GM18511 (cell line): ENCODE results near the gene ANKK1.

Experiments used
- ATAC-seq: cut with Tn5 transposase; IDR thresholded peaks from one replicate; pipeline ENCODE4 v1.9.1; 2021; ENCODE audit warnings: mild to moderate bottlenecking, moderate library complexity; ENCODE audit not compliant: unreplicated experiment

Gene ANKK1

DNA sequence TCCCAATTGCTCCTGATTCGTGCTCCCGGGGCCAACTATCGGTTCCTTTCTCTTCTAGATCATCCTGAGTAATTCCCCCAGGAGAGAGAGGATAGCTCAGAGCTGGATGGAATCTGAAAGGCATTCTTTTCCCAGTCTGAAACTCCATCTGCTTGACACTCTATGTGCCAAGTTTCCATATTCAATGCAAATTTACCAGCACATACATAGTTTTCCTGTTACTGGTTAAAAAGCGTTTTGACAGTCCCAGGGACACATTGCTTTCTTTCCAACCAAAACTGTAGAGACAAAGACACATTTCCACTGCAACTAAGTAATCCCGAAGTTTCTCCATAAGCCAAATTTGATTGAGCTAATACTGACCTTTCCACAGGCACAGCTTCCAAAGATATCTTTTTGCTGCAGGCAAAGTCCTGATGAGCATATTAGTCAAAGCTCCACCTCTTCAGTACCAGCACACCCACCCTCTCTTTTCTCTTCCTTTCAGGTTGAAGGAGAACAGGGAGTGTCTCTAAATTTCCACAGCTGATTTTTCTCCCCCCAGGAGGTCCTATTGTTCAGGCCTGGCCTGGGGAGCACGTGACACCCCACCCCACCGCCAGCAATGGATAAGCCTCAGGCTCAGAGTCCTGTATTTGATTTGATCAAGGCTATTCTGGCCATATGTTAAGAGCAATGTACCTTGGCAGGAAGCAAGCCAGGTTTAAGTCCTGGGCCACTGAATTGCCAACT is 9.7 kb upstream of the ANKK1 start:
- no peak for ATAC-seq

- ATAC-seq: no peak
Observed at GRCh38 chr11:113378692-113379091, 8.9 kb upstream of the ANKK1 start.

GRCh38 chr11:113382121-113382520 is 5.5 kb upstream of the ANKK1 start:
- no peak for ATAC-seq

GRCh38 chr11:113384551-113384950 is 3.0 kb upstream of the ANKK1 start:
- no peak for ATAC-seq

DNA sequence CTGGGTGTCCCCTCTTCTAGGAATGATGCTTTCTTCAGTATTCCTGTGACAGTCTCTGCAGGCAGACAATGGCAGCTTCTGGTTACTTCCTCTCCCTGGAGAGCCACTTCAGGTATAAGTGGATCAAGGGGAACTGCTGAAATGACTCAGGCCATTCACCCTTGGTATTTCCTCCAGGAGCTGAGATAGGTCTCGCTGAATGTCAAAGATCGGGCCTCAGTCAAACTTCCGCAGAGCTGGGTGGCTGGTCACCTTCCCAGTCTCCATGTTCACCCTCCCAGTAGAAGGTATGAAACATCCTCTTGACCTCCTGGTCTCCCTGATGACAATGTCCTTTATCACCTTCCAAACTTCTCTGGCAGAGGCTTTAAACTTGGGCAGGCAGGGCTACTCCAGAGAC is 1.8 kb upstream of the ANKK1 start:
- no peak for ATAC-seq

- ATAC-seq: no peak
Observed at GRCh38 chr11:113386866-113387265, 713 bp upstream of the ANKK1 start.

DNA sequence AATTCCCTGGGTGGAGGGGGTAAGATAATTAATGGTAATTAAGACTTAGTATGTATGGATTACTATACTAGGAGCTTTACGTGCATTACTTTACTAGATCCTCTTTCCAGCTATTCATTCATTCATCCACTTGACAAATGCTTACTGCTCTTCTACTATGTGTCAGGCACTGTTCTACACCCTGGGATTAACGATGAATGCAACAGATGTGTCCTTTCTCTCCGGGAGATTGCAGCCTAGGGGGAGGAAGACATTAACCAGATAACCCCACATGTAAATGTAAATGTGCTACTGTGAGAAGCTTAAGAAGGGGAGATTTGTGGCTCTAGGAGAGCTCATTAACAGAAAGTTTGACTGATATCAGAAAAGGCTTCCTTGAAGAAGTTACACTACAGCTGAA is 1.7 kb downstream of the ANKK1 start:
- ATAC-seq: no peak

DNA sequence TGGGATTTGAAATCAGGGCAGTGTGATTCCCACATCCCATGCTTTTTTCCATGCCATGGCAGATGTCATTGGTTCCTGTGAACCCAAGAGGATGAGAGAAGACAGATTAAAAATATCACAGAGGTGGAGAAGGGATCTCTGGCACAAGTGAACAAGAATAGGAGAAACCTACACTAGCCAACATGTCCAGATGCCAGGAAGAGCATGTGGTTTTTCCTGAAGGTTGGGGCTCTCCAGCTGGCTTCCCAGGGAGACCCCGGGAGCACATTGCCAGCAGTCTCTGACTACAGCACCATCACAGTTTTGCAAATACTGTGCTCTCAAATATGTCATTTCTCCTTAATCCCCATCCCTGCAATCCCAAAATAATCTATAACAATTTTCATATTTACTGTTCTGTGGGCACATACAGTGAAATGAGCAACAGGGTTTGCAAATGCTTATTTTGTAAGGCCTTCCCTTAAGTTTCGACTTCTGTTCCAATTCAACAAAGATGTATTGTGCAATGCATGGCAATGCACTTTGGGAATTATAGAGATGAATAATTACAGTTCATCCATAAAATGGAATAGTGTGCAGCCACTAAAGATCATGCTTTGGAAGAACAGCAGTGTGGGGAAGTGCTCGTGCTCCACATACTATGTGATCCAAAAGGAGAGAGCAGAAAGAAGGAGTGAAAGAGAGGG is 4.8 kb downstream of the ANKK1 start:
- ATAC-seq: no peak

GRCh38 chr11:113393501-113393985 is 6.0 kb downstream of the ANKK1 start:
- no peak for ATAC-seq

DNA sequence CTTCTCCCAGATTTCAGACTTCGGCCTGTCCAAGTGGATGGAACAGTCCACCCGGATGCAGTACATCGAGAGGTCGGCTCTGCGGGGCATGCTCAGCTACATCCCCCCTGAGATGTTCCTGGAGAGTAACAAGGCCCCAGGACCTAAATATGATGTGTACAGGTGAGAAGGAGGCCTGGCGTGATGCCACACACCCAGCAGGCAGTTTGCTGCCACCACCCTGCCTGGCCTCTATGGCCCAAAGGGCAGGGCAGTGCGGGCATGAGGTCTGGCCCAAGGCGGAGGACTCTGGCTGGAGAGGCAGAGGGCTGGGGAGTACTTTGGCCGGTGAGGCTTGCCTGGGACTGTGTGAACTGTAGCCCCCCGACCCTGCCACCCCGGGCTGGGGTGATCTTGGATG is 7.3 kb downstream of the ANKK1 start:
- no peak for ATAC-seq

DNA sequence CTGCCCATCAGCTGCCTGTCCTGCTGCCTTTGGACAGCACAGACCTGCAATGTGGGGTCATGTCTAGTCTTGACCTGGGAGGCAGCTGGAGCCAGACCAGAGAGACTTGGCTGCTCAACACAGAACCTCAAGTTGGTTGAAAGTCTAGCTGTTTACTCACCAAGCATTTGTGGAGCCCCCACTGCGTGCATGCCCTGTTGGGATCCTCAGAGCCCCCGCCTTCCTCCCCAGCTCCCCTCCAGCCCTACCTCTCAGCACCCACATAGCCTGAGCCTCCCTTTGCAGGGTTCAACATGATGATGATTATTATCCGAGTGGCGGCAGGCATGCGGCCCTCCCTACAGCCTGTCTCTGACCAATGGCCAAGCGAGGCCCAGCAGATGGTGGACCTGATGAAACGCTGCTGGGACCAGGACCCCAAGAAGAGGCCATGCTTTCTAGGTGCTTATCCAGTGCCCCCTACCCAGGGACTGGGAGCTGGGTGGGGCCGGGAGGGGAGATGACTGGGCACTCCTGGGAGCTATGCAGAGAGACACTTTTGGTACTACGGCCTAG is 8.3 kb downstream of the ANKK1 start:
- ATAC-seq: no peak

- ATAC-seq: no peak
Observed at GRCh38 chr11:113396690-113397089, 9.1 kb downstream of the ANKK1 start.

DNA sequence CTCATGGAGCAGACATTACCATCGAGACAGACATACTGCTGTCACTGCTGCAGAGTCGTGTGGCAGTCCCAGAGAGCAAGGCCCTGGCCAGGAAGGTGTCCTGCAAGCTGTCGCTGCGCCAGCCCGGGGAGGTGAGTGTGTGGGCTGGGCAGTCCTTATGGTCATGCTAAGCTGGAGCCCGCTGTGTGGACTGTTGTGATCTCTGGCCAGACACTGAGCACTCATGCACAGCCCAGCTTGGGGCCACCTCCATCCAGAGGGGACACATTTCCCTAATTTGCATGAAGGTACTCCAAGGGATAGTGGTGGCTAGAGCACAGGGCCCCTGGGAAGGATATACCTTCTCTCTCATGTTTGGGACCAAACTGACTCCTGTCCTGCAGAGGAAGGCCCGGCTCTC is 9.6 kb downstream of the ANKK1 start:
- ATAC-seq: no peak

DNA sequence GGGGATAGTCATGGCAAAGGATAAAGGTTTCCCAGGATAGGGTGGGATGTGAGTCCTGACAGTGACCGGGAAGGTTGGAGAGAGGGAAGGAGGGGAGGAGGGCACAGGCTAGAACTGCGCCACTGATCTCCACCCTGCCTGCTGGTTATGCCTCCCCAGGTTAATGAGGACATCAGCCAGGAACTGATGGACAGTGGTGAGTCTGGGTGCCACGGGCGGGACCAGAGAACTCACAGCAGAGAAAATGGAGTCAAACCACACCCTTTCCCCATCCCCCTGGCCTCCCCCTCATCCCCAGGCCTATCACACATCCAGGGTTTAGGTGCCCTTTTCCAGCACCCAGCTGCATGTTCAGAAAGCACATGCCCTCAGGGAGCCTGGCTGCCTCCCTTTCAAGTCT is 10.2 kb downstream of the ANKK1 start:
- no peak for ATAC-seq

- ATAC-seq: no peak
Observed at GRCh38 chr11:113398669-113399430, 11.3 kb downstream of the ANKK1 start.

DNA sequence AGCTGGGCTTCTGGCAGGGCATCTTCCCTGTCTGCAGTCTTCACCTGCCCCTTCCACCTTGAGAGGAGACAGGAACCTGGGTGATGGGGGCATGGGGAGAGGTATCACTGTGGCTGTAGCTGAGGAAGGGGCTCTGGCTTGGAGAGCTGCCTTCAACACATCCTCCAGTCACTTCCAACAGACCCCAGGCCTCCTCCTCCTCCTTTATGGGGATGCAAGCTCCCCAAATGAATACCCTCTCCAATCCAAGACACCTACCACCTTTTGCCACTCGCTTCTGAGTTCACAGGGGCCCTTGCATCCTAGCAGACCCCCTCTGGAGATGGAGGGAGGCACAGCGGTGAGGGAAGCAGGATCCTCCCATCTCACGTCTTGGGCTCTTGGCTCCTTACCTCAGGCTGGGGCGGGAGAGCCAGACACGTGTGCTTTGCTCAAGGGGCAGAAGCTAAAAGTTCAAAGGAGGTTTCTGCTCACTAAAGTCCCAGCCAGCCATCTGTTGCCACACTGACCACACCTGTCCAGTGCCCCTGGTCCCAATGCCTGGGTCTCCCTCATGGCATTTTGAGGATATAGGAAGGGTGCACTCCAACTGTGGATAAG is 13.2 kb downstream of the ANKK1 start:
- no peak for ATAC-seq

DNA sequence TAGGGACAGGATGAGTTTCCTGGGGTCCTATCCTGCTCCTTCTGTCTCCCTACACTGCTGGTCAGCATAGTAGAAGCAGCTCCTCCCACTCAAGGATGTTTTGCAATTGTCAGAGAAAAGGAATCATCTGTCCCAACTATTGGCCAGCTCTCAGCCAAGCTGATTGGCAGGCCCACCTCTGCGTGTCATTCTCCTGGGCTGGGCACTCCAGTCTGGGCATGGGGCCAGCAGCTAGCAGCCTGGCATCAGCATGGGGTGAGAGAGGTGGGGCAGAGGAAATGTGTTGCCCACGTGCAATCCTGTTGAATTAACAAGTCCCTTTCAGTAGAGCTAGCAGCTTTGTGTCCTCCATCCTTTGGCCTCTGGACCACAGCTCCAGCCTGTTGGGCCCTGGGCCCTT is 14.1 kb downstream of the ANKK1 start:
- ATAC-seq: no peak

GRCh38 chr11:113404859-113405430 is 17.4 kb downstream of the ANKK1 start:
- no peak for ATAC-seq

DNA sequence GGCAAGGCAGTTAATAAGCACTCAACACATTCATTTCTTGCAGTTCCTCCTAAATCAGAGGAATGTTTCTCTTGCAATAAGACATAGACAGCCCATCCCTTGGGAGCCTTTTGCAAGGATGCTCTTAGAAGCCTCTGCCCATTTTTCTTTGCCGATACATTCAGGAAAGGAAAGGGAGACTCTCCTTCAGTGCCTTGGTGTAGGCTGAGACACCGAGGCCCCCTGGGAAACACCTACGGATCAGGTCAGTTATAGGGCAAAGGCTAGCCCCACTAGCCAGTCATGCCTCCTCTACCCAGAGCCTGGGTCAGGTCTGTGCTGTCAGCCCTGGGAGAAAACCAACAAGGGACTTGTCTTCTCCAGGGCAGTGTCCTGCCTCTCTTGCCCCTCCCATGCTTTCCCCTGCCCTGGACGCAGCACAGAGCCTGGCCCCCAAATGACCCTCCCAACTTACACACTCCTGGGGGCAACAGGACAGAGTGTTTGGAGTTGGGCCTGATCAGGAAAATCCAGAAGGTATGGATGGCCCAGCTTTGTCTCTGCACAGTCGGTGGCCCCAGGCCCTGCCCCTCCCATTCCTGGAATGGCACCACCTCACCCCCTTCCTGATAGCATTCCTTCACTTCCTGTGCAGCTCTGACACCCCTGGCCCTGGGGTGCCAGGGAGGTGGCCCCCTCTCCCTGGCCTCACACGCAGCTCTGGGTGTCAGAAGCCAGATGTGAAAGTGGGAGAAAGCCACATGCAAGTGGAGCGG is 18.3 kb downstream of the ANKK1 start:
- ATAC-seq: no peak

GRCh38 chr11:113407163-113407562 is 19.6 kb downstream of the ANKK1 start:
- ATAC-seq: no peak
